Coronary artery (tissue), 2 donors: Measurements from ENCODE around the gene DCAKD.

ENCODE experiments used
- DNase-seq: peaks from one replicate; pipeline ENCODE4 v3.0.0-alpha.2; 2017; ENCODE audit warnings: low spot score
- H3K27ac ChIP-seq, 2 donors: fragments of 200-600 bp; sonication (generic); one replicate each; pipeline ENCODE4 v1.5.1; 2016 to 2019
- H3K4me3 ChIP-seq: fragments of 200-600 bp; sonication (generic); 2 replicates; pipeline ENCODE4 v1.5.1; 2016; ENCODE audit warnings: mild to moderate bottlenecking, moderate library complexity
- CTCF ChIP-seq: fragments of 200-600 bp; sonication (generic); IDR thresholded peaks from one replicate; pipeline ENCODE4 v1.5.1; 2019; ENCODE audit warnings: antibody characterized with exemption

Gene DCAKD

GRCh38 chr17:45004388-45004787 lies 47.0 kb downstream of the DCAKD start:
- TF ChIP-seq CTCF, result no peak
- Histone ChIP-seq H3K27ac (no peak overlapping the region), H3K4me3 (no peak overlapping the region)
- DNase-seq, result no peak

GRCh38 chr17:45003877-45004276 lies 47.6 kb downstream of the DCAKD start:
- no peak for DNase-seq
- TF ChIP-seq CTCF, result no peak
- Histone ChIP-seq H3K4me3 (no peak overlapping the region), H3K27ac (no peak overlapping the region)

- Histone ChIP-seq H3K27ac (no peak overlapping the region), H3K4me3 (no peak overlapping the region)
- DNase-seq, result no peak
- no peak for TF ChIP-seq CTCF
These were observed 50.1 kb downstream of the DCAKD start for GRCh38 chr17:45001310-45001709.

- H3K27ac ChIP-seq, result no peak overlapping the region
- no peak overlapping the region for H3K4me3 ChIP-seq
- DNase-seq, result no peak
- TF ChIP-seq CTCF, result no peak
These were observed 52.0 kb downstream of the DCAKD start for GRCh38 chr17:44999433-44999832.

GRCh38 chr17:44998646-44999045 lies 52.8 kb downstream of the DCAKD start:
- no peak overlapping the region for H3K27ac ChIP-seq
- no peak overlapping the region for H3K4me3 ChIP-seq
- no peak for TF ChIP-seq CTCF
- no peak for DNase-seq

- no peak for TF ChIP-seq CTCF
- no peak overlapping the region for H3K27ac ChIP-seq
- DNase-seq, result no peak
- H3K4me3 ChIP-seq, result no peak overlapping the region
These were observed 53.5 kb downstream of the DCAKD start for GRCh38 chr17:44997733-44998520.

GRCh38 chr17:44996304-44996703 lies 55.1 kb downstream of the DCAKD start:
- no peak overlapping the region for H3K4me3 ChIP-seq
- H3K27ac ChIP-seq, result no peak overlapping the region
- no peak for TF ChIP-seq CTCF
- DNase-seq, result no peak
